Measurements from ENCODE around the gene ALCAM. TPM values are rescaled to one million over a fixed set of nuclear protein-coding genes. Genes with fewer than 3 reads are reported as not detected.

Gene ALCAM
- total RNA-seq, 2 experiments from 2014 or later, result 1.6 to 1.9 TPM

- Histone ChIP-seq H3K27me3 (ENCODE audit: control insufficient read depth in 1 of 2, insufficient read depth in 2 of 2, low read length in 2 of 2) (no peaks in the 10 kb centered on the region), H3K9me3 (ENCODE audit: control insufficient read depth in 1 of 2, insufficient read depth in 1 of 2, low read length in 2 of 2) (no peaks in the 10 kb centered on the region), H3K4me3 (ENCODE audit: low read length) (no peak overlapping the region), H3K4me1 (ENCODE audit: insufficient read depth, low read length) (no peaks in the 10 kb centered on the region), H3K27ac (ENCODE audit: low read depth in 1 of 2, low read length in 2 of 2) (no peak overlapping the region), H3K36me3 (ENCODE audit: insufficient read depth, low read length) (no peaks in the 10 kb centered on the region)
- Mint-ChIP-seq H3K27ac (no peak overlapping the region), H3K9me3 (no peaks in the 10 kb centered on the region), H3K27me3 (no peaks in the 10 kb centered on the region), H3K4me3 (no peak overlapping the region), H3K36me3 (ENCODE audit: low read depth) (no peaks in the 10 kb centered on the region), H3K4me1 (ENCODE audit: low read depth) (no peaks in the 10 kb centered on the region)
- no peak for TF ChIP-seq CTCF (IDR thresholded peaks at IDR 0.05)
- POLR2A ChIA-PET, result no interaction called here
- intact Hi-C loops (cut with DNase I, micrococcal nuclease), result loop anchor here (5.0 to 10.0 kb wide), 2 partner anchors 916 to 1096 kb away; no protein-coding TSS in a partner anchor
- DNase-seq (no peak), ATAC-seq (ENCODE audit: poor library complexity) (no peak)
- CTCF ChIA-PET, result no interaction called here
These were observed 144.3 kb downstream of the ALCAM start for GRCh38 chr3:105511031-105511430.

DNA sequence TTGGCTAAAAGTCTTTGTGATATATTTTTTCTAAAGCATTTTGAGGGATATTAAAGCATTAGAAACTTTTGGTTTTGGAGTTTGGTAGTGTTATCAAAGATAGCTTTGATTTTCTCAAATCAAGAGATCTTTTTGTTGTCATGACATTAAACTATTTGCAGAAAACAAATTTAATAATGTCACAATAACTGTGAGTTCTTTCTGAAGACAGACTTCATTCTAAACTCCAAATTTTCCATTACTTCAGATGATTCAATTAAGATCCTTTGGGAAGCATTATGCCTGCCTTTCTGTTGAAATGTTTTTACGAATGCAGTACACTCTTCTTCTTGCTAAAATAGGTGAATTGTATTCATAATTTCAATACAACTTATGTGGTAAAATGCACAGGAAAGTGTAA, 145.4 kb downstream of the ALCAM start:
- Mint-ChIP-seq H3K27me3 (no peaks in the 10 kb centered on the region), H3K9me3 (no peaks in the 10 kb centered on the region), H3K36me3 (ENCODE audit: low read depth) (no peaks in the 10 kb centered on the region), H3K27ac (no peak overlapping the region), H3K4me1 (ENCODE audit: low read depth) (no peaks in the 10 kb centered on the region), H3K4me3 (no peak overlapping the region)
- Histone ChIP-seq H3K4me1 (ENCODE audit: insufficient read depth, low read length) (no peaks in the 10 kb centered on the region), H3K36me3 (ENCODE audit: insufficient read depth, low read length) (no peaks in the 10 kb centered on the region), H3K27me3 (ENCODE audit: control insufficient read depth in 1 of 2, insufficient read depth in 2 of 2, low read length in 2 of 2) (no peaks in the 10 kb centered on the region), H3K9me3 (ENCODE audit: control insufficient read depth in 1 of 2, insufficient read depth in 1 of 2, low read length in 2 of 2) (no peaks in the 10 kb centered on the region), H3K4me3 (ENCODE audit: low read length) (no peak overlapping the region), H3K27ac (ENCODE audit: low read depth in 1 of 2, low read length in 2 of 2) (no peak overlapping the region)
- intact Hi-C loops (cut with DNase I, micrococcal nuclease), result loop anchor here (5.0 to 10.0 kb wide), 2 partner anchors 917 to 1095 kb away; no protein-coding TSS in a partner anchor
- CTCF ChIA-PET, result no interaction called here
- TF ChIP-seq CTCF (IDR thresholded peaks at IDR 0.05), result no peak
- POLR2A ChIA-PET, result no interaction called here
- DNase-seq (no peak), ATAC-seq (ENCODE audit: poor library complexity) (no peak)

GRCh38 chr3:105513042-105513441, 146.3 kb downstream of the ALCAM start:
- ChIA-PET CTCF (no interaction called here), POLR2A (no interaction called here)
- Histone ChIP-seq H3K9me3 (ENCODE audit: control insufficient read depth in 1 of 2, insufficient read depth in 1 of 2, low read length in 2 of 2) (no peaks in the 10 kb centered on the region), H3K4me1 (ENCODE audit: insufficient read depth, low read length) (no peaks in the 10 kb centered on the region), H3K27ac (ENCODE audit: low read depth in 1 of 2, low read length in 2 of 2) (no peak overlapping the region), H3K27me3 (ENCODE audit: control insufficient read depth in 1 of 2, insufficient read depth in 2 of 2, low read length in 2 of 2) (no peaks in the 10 kb centered on the region), H3K36me3 (ENCODE audit: insufficient read depth, low read length) (no peaks in the 10 kb centered on the region), H3K4me3 (ENCODE audit: low read length) (no peak overlapping the region)
- Mint-ChIP-seq H3K9me3 (no peaks in the 10 kb centered on the region), H3K27me3 (no peaks in the 10 kb centered on the region), H3K4me3 (no peak overlapping the region), H3K4me1 (ENCODE audit: low read depth) (no peaks in the 10 kb centered on the region), H3K27ac (no peak overlapping the region), H3K36me3 (ENCODE audit: low read depth) (no peaks in the 10 kb centered on the region)
- no peak for TF ChIP-seq CTCF (IDR thresholded peaks at IDR 0.05)
- intact Hi-C loops (cut with DNase I, micrococcal nuclease), result loop anchor here (5.0 to 10.0 kb wide), 2 partner anchors 918 to 1094 kb away; no protein-coding TSS in a partner anchor
- no peak for DNase-seq
- ATAC-seq (ENCODE audit: poor library complexity), result no peak
